ENCODE results near the gene LRRC28. TPM values are rescaled to one million over a fixed set of nuclear protein-coding genes. Genes with fewer than 3 reads are reported as not detected.
A peak's percentile ranks its signal among the peaks of the same experiment; 100 is the strongest.

Gene LRRC28
- total and polyA plus RNA-seq, 2 donors (not counting 1 experiment from before 2014, with no cell fraction given) = 13.3 to 31.8 TPM

- ChIA-PET CTCF (interaction anchor here (1.6 kb wide), 1 partner anchor 268 kb away, joined by 6 read pairs; no protein-coding TSS in a partner anchor), POLR2A (no interaction called here)
- no peak overlapping the region for H3K4me3 ChIP-seq (ENCODE audit: control extremely low read depth in 1 of 5, extremely low read depth in 1 of 5, insufficient read depth in 1 of 5, low read depth in 2 of 5, low read length in 4 of 5)
- no peaks in the 10 kb centered on the region for H3K27me3 ChIP-seq (replicated peaks in 1 of 4; ENCODE audit: control extremely low read depth in 1 of 4, control insufficient read depth in 3 of 4, insufficient read depth in 4 of 4, low read length in 3 of 4)
- H3K27ac ChIP-seq (ENCODE audit: low read length in 2 of 2) = no peak overlapping the region
- Mint-ChIP-seq H3K4me3 (no peak overlapping the region), H3K27ac (peak overlapping the region; percentile 15), H3K27me3 (no peaks in the 10 kb centered on the region), H3K4me1 (peaks cover 56% of the 10 kb centered on the region), H3K9me3 (ENCODE audit: insufficient read depth) (no peaks in the 10 kb centered on the region)
- no peak overlapping the region for H3K9ac ChIP-seq (ENCODE audit: low read length)
- DNase-seq (no peak), ATAC-seq (ENCODE audit: low read depth) (no peak)
- H4K20me1 ChIP-seq (ENCODE audit: control insufficient read depth, insufficient read depth, low read length, poor library complexity, severe bottlenecking) = no peaks in the 10 kb centered on the region
- H2AFZ ChIP-seq (ENCODE audit: insufficient read depth, low read depth, low read length, poor library complexity, severe bottlenecking) = no peak overlapping the region
- peaks cover 2% of the 10 kb centered on the region for H3K79me2 ChIP-seq (ENCODE audit: control insufficient read depth, insufficient read depth, low read length)
- H3K36me3 ChIP-seq (replicated peaks in 1 of 2; ENCODE audit: control extremely low read depth in 1 of 2, control insufficient read depth in 1 of 2, extremely low read depth in 1 of 2, insufficient read depth in 2 of 2, low read length in 1 of 2) = no peaks in the 10 kb centered on the region
- TF ChIP-seq EZH2 (IDR thresholded peaks at IDR 0.05; ENCODE audit: borderline replicate concordance, insufficient read depth, low read depth, low read length, poor library complexity, severe bottlenecking) (no peak), CTCF (IDR thresholded peaks at IDR 0.05) (no peak)
- H3K9me3 ChIP-seq (ENCODE audit: control extremely low read depth in 1 of 3, control insufficient read depth in 2 of 3, insufficient read depth in 1 of 3, low read length in 2 of 3) = peaks cover 0 to 2% (median 0%) of the 10 kb centered on the region in 3 donors
- no peak overlapping the region for H3K4me2 ChIP-seq (replicated peaks; ENCODE audit: low read depth, low read length, poor library complexity, severe bottlenecking)
- peaks cover 40 to 50% of the 10 kb centered on the region in 2 donors for H3K4me1 ChIP-seq (ENCODE audit: control insufficient read depth in 2 of 2, insufficient read depth in 2 of 2, low read length in 2 of 2)
- 97% methylated on average over 13 of the region's 21 CpGs for WGBS (ENCODE audit: insufficient coverage)
- intact Hi-C loops (cut with micrococcal nuclease) = loop anchor here (10.0 kb wide), 1 partner anchor 72 kb away; no protein-coding TSS in a partner anchor
Measured at GRCh38 chr15:99436542-99437314, 185.4 kb downstream of the LRRC28 start.
